ENCODE measurements around the gene SLC29A3.

The SLC29A3 gene

GRCh38 chr10:71300555-71301370 is 18.3 kb upstream of the SLC29A3 start:
- no peak for DNase-seq (ENCODE audit: low spot score)

- no peak for DNase-seq (ENCODE audit: low spot score)
Observed at GRCh38 chr10:71301371-71301916, 17.6 kb upstream of the SLC29A3 start.

- no peak for DNase-seq (ENCODE audit: low spot score)
Observed at GRCh38 chr10:71302451-71302850, 16.6 kb upstream of the SLC29A3 start.

GRCh38 chr10:71302874-71303568 is 16.0 kb upstream of the SLC29A3 start:
- DNase-seq (ENCODE audit: low spot score): no peak

- DNase-seq (ENCODE audit: low spot score): no peak
Observed at GRCh38 chr10:71303569-71303907, 15.5 kb upstream of the SLC29A3 start.

- DNase-seq (ENCODE audit: low spot score): no peak
Observed at GRCh38 chr10:71304914-71305313, 14.1 kb upstream of the SLC29A3 start.

GRCh38 chr10:71306979-71307378 is 12.1 kb upstream of the SLC29A3 start:
- DNase-seq (ENCODE audit: low spot score): no peak

GRCh38 chr10:71307469-71308085 is 11.5 kb upstream of the SLC29A3 start:
- no peak for DNase-seq (ENCODE audit: low spot score)

- no peak for DNase-seq (ENCODE audit: low spot score)
Observed at GRCh38 chr10:71308244-71308643, 10.8 kb upstream of the SLC29A3 start.

GRCh38 chr10:71308985-71309384 is 10.1 kb upstream of the SLC29A3 start:
- no peak for DNase-seq (ENCODE audit: low spot score)

GRCh38 chr10:71309919-71310318 is 9.1 kb upstream of the SLC29A3 start:
- no peak for DNase-seq (ENCODE audit: low spot score)

GRCh38 chr10:71312220-71312619 is 6.8 kb upstream of the SLC29A3 start:
- no peak for DNase-seq (ENCODE audit: low spot score)

GRCh38 chr10:71312811-71313789 is 6.0 kb upstream of the SLC29A3 start:
- DNase-seq (ENCODE audit: low spot score): peak; percentile 26

- DNase-seq (ENCODE audit: low spot score): peak; percentile 57
Observed at GRCh38 chr10:71314028-71314693, 4.9 kb upstream of the SLC29A3 start.

- DNase-seq (ENCODE audit: low spot score): no peak
Observed at GRCh38 chr10:71314694-71315225, 4.3 kb upstream of the SLC29A3 start.

- no peak for DNase-seq (ENCODE audit: low spot score)
Observed at GRCh38 chr10:71316056-71316785, 2.8 kb upstream of the SLC29A3 start.

- no peak for DNase-seq (ENCODE audit: low spot score)
Observed at GRCh38 chr10:71316786-71317160, 2.3 kb upstream of the SLC29A3 start.

- no peak for DNase-seq (ENCODE audit: low spot score)
Observed at GRCh38 chr10:71317739-71318138, 1.3 kb upstream of the SLC29A3 start.

GRCh38 chr10:71319800-71320392 is 837 bp downstream of the SLC29A3 start:
- no peak for DNase-seq (ENCODE audit: low spot score)

- no peak for DNase-seq (ENCODE audit: low spot score)
Observed at GRCh38 chr10:71320592-71320991, 1.5 kb downstream of the SLC29A3 start.

Data from globus pallidus (tissue), 1 donor.